ENCODE data around the gene ABCB11.

- TF ChIP-seq, protein P1, sequence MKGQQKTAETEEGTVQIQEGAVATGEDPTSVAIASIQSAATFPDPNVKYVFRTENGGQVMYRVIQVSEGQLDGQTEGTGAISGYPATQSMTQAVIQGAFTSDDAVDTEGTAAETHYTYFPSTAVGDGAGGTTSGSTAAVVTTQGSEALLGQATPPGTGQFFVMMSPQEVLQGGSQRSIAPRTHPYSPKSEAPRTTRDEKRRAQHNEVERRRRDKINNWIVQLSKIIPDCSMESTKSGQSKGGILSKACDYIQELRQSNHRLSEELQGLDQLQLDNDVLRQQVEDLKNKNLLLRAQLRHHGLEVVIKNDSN (IDR thresholded peaks at IDR 0.05; ENCODE audit: borderline replicate concordance, low read depth), result no peak
- TF ChIP-seq, protein P2, sequence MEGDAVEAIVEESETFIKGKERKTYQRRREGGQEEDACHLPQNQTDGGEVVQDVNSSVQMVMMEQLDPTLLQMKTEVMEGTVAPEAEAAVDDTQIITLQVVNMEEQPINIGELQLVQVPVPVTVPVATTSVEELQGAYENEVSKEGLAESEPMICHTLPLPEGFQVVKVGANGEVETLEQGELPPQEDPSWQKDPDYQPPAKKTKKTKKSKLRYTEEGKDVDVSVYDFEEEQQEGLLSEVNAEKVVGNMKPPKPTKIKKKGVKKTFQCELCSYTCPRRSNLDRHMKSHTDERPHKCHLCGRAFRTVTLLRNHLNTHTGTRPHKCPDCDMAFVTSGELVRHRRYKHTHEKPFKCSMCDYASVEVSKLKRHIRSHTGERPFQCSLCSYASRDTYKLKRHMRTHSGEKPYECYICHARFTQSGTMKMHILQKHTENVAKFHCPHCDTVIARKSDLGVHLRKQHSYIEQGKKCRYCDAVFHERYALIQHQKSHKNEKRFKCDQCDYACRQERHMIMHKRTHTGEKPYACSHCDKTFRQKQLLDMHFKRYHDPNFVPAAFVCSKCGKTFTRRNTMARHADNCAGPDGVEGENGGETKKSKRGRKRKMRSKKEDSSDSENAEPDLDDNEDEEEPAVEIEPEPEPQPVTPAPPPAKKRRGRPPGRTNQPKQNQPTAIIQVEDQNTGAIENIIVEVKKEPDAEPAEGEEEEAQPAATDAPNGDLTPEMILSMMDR (IDR thresholded peaks at IDR 0.05), result no peak
- no peak for TF ChIP-seq RAD21 (IDR thresholded peaks at IDR 0.05; ENCODE audit: low read length)
- TF ChIP-seq, protein P3, sequence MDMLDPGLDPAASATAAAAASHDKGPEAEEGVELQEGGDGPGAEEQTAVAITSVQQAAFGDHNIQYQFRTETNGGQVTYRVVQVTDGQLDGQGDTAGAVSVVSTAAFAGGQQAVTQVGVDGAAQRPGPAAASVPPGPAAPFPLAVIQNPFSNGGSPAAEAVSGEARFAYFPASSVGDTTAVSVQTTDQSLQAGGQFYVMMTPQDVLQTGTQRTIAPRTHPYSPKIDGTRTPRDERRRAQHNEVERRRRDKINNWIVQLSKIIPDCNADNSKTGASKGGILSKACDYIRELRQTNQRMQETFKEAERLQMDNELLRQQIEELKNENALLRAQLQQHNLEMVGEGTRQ (IDR thresholded peaks at IDR 0.05; ENCODE audit: borderline replicate concordance, low read depth, low read length), result no peak
- no peak for TF ChIP-seq FOXJ3 (CRISPR knock-in tag; IDR thresholded peaks at IDR 0.05)
- TF ChIP-seq SMC3 (IDR thresholded peaks at IDR 0.05; ENCODE audit: low read depth, low read length), result no peak
These were observed 39.1 kb downstream of the ABCB11 start for GRCh38 chr2:168992026-168992425.

All from SK-N-SH (cell line).